HG02642 (cell line): ENCODE measurements around the gene MEP1B.
"Not testable (repeated sequence)": the region's sequence is repeated elsewhere in the genome, so short reads cannot be mapped to it uniquely, and the experiment has no call there.

Source experiments
- ATAC-seq: cut with Tn5 transposase; IDR thresholded peaks from one replicate; pipeline ENCODE4 v1.9.1; 2021; ENCODE audit warnings: mild to moderate bottlenecking; ENCODE audit not compliant: unreplicated experiment, poor library complexity

The MEP1B gene

GRCh38 chr18:32189790-32190189 is at the start of gene MEP1B:
Gene MEP1B (plus strand): TSS chr18:32190039. CDS start chr18:32190071, 32 bp downstream.
- ATAC-seq = no peak

- ATAC-seq = no peak
Measured at GRCh38 chr18:32148185-32148870, 41.5 kb upstream of the MEP1B start.

- ATAC-seq = peak; percentile 83
Measured at GRCh38 chr18:32152705-32153448, 37.0 kb upstream of the MEP1B start.

GRCh38 chr18:32156855-32157254 is 33.0 kb upstream of the MEP1B start:
- ATAC-seq = no peak

- ATAC-seq = no peak
Measured at GRCh38 chr18:32157580-32157979, 32.3 kb upstream of the MEP1B start.

- peak; percentile 98 for ATAC-seq
Measured at GRCh38 chr18:32158108-32158624, 31.7 kb upstream of the MEP1B start.

- not testable (repeated sequence) for ATAC-seq
Measured at GRCh38 chr18:32158631-32159030, 31.2 kb upstream of the MEP1B start.

- ATAC-seq = no peak
Measured at GRCh38 chr18:32160547-32160946, 29.3 kb upstream of the MEP1B start.

GRCh38 chr18:32167980-32168730 is 21.7 kb upstream of the MEP1B start:
- ATAC-seq = no peak

GRCh38 chr18:32173654-32174053 is 16.2 kb upstream of the MEP1B start:
- ATAC-seq = no peak

GRCh38 chr18:32174719-32175118 is 15.1 kb upstream of the MEP1B start:
- no peak for ATAC-seq

GRCh38 chr18:32175265-32175664 is 14.6 kb upstream of the MEP1B start:
- ATAC-seq = no peak

GRCh38 chr18:32176745-32177144 is 13.1 kb upstream of the MEP1B start:
- ATAC-seq = not testable (repeated sequence)

GRCh38 chr18:32177530-32177929 is 12.3 kb upstream of the MEP1B start:
- no peak for ATAC-seq

GRCh38 chr18:32183503-32183902 is 6.3 kb upstream of the MEP1B start:
- no peak for ATAC-seq

GRCh38 chr18:32190209-32190608 is 370 bp downstream of the MEP1B start:
- ATAC-seq = no peak

GRCh38 chr18:32195881-32196815 is 6.3 kb downstream of the MEP1B start:
- no peak for ATAC-seq

GRCh38 chr18:32200766-32201165 is 10.9 kb downstream of the MEP1B start:
- no peak for ATAC-seq

GRCh38 chr18:32201948-32202672 is 12.3 kb downstream of the MEP1B start:
- ATAC-seq = no peak
